ENCODE results near the gene SLC39A6.

DNA sequence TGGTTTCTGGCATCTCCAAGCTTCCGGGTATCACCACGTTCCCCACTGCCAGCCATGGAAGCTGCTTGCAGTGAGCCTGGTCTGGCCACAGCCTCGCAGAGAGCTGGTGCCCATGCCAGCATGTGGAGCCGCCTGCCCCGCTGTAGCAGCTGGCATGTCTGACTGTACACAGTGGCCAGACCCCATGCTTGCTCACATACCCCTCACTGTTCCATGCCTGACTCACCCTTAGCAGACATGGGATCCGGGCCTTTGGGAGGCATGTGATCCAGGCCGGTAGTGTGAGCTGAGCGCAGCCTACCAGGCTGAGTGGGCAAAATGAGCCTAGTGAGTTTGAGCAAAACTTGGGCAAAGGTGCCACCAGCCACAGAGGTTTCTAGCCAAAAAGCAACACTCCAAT lies 43.0 kb downstream of the SLC39A6 start:
- TF ChIP-seq CTCF (tag by site-specific recombination; IDR thresholded peaks at IDR 0.05) (no peak), ATF2 (tag by site-specific recombination; IDR thresholded peaks at IDR 0.05; ENCODE audit: low read depth) (no peak), GLI4 (tag by site-specific recombination; IDR thresholded peaks at IDR 0.05) (no peak), ZFP69B (tag by site-specific recombination; IDR thresholded peaks at IDR 0.05) (no peak), ZNF558 (tag by site-specific recombination; IDR thresholded peaks at IDR 0.05) (no peak), TCF7L2 (IDR thresholded peaks at IDR 0.05; ENCODE audit: borderline replicate concordance, low read depth, low read length) (no peak)
- TF ChIP-seq, protein P1, sequence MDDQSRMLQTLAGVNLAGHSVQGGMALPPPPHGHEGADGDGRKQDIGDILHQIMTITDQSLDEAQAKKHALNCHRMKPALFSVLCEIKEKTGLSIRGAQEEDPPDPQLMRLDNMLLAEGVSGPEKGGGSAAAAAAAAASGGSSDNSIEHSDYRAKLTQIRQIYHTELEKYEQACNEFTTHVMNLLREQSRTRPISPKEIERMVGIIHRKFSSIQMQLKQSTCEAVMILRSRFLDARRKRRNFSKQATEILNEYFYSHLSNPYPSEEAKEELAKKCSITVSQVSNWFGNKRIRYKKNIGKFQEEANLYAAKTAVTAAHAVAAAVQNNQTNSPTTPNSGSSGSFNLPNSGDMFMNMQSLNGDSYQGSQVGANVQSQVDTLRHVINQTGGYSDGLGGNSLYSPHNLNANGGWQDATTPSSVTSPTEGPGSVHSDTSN (CRISPR knock-in tag; IDR thresholded peaks at IDR 0.05), result no peak
- TF ChIP-seq, protein P2, sequence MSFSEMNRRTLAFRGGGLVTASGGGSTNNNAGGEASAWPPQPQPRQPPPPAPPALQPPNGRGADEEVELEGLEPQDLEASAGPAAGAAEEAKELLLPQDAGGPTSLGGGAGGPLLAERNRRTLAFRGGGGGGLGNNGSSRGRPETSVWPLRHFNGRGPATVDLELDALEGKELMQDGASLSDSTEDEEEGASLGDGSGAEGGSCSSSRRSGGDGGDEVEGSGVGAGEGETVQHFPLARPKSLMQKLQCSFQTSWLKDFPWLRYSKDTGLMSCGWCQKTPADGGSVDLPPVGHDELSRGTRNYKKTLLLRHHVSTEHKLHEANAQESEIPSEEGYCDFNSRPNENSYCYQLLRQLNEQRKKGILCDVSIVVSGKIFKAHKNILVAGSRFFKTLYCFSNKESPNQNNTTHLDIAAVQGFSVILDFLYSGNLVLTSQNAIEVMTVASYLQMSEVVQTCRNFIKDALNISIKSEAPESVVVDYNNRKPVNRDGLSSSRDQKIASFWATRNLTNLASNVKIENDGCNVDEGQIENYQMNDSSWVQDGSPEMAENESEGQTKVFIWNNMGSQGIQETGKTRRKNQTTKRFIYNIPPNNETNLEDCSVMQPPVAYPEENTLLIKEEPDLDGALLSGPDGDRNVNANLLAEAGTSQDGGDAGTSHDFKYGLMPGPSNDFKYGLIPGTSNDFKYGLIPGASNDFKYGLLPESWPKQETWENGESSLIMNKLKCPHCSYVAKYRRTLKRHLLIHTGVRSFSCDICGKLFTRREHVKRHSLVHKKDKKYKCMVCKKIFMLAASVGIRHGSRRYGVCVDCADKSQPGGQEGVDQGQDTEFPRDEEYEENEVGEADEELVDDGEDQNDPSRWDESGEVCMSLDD (tag by site-specific recombination; IDR thresholded peaks at IDR 0.05), result no peak
